Mucosa of rectum (tissue), 2 donors: ENCODE measurements around the gene CLEC4E.
"Not testable (repeated sequence)": the region's sequence is repeated elsewhere in the genome, so short reads cannot be mapped to it uniquely, and the experiment has no call there.

Experiments
- H3K27ac ChIP-seq, 2 donors: one replicate each; pipeline ENCODE4 v1.7.0; 2013; ENCODE audit warnings: inconsistent platforms in 2 of 2, low read depth in 2 of 2, low read length in 2 of 2
- H3K27me3 ChIP-seq, 2 donors: one replicate each; pipeline ENCODE4 v1.7.0; 2013; ENCODE audit warnings: low read length in 2 of 2; ENCODE audit not compliant: control insufficient read depth in 2 of 2, insufficient read depth in 2 of 2
- H3K36me3 ChIP-seq, 2 donors: one replicate each; pipeline ENCODE4 v1.7.0; 2013; ENCODE audit warnings: low read length in 2 of 2; ENCODE audit not compliant: control insufficient read depth in 2 of 2, insufficient read depth in 2 of 2
- H3K4me1 ChIP-seq, 2 donors: one replicate each; pipeline ENCODE4 v1.7.0; 2013; ENCODE audit warnings: low read length in 2 of 2, mild to moderate bottlenecking in 1 of 2; ENCODE audit not compliant: control insufficient read depth in 2 of 2, insufficient read depth in 2 of 2
- H3K4me3 ChIP-seq, 2 donors: one replicate each; pipeline ENCODE4 v1.7.0; 2013; ENCODE audit warnings: low read length in 2 of 2
- H3K9ac ChIP-seq, 2 donors: one replicate each; pipeline ENCODE4 v1.7.0; 2013; ENCODE audit warnings: low read length in 2 of 2, low read depth in 1 of 2, mild to moderate bottlenecking in 1 of 2
- H3K9me3 ChIP-seq, 2 donors: one replicate each; pipeline ENCODE4 v1.7.0; 2013; ENCODE audit warnings: low read length in 2 of 2; ENCODE audit not compliant: control insufficient read depth in 2 of 2
- donor health status: healthy.
- donor health status: Normal muscosa, but diverticular disease.

The CLEC4E gene

DNA sequence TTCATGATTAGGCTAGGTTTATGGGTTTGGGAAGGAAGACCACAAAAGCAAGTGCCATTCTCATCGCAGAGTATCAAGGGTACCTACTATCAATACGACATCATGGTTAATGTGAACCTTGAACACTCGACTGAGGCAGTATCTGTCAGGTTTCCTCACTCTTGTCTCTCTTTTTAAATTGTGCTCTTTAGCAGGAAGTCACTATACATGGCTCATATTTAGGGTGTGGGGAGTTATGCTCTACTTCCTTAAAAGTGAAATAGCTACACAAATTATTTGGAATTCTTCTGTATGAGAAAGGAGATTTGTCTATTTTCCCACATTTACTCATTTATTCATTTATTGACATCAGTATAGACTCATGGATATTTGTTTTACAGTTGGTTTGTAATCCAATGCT, 5.9 kb upstream of the CLEC4E start:
- H3K36me3 ChIP-seq, result no peaks in the 10 kb centered on the region
- H3K9me3 ChIP-seq, result no peaks in the 10 kb centered on the region
- H3K9ac ChIP-seq, result no peak overlapping the region
- H3K4me3 ChIP-seq, result no peak overlapping the region
- H3K27me3 ChIP-seq, result no peaks in the 10 kb centered on the region
- H3K27ac ChIP-seq, result no peak overlapping the region
- no peaks in the 10 kb centered on the region for H3K4me1 ChIP-seq

DNA sequence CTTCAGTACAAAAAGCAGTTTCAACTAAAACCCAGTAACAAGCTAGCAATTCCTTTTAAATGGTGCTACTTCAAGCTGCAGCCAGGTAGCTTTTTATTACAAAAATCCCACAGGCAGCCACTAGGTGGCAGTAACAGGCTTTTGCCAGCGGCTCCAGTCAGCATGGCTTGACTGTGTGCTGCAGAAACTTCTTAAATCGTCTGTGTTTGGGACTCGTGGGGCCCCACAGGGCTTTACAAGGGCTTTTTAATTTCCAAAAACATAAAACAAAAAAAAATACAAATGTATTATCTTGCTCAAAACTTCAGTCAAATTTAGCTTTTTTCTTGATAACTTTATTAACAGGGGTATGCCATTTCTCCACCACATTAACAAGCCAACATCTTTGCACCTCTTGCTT, 3.6 kb upstream of the CLEC4E start:
- no peaks in the 10 kb centered on the region for H3K36me3 ChIP-seq
- H3K9me3 ChIP-seq, result no peaks in the 10 kb centered on the region
- H3K4me1 ChIP-seq, result no peaks in the 10 kb centered on the region
- H3K4me3 ChIP-seq, result no peak overlapping the region
- no peaks in the 10 kb centered on the region for H3K27me3 ChIP-seq
- no peak overlapping the region for H3K27ac ChIP-seq
- no peak overlapping the region for H3K9ac ChIP-seq

DNA sequence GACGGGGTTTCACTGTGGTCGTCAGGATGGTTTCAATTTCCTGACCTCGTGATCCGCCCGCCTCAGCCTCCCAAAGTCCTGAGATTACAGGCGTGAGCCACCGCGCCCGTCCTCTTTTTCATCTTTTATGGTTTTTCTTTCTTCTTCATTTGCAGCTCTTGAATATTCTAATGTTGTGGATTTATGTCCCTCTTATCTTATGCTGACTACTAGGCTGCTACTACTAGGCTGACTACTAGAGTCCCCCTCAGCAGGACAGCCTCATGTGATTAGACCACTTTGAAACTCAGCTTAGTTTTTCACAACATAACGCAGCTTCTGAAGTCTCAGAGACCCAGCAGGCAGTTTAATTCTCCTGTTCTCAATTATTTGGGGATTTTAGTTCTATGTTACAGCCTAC, 857 bp upstream of the CLEC4E start:
- no peaks in the 10 kb centered on the region for H3K9me3 ChIP-seq
- no peak overlapping the region for H3K27ac ChIP-seq
- no peaks in the 10 kb centered on the region for H3K4me1 ChIP-seq
- H3K36me3 ChIP-seq, result no peaks in the 10 kb centered on the region
- H3K9ac ChIP-seq, result no peak overlapping the region
- no peak overlapping the region for H3K4me3 ChIP-seq
- H3K27me3 ChIP-seq, result no peaks in the 10 kb centered on the region

DNA sequence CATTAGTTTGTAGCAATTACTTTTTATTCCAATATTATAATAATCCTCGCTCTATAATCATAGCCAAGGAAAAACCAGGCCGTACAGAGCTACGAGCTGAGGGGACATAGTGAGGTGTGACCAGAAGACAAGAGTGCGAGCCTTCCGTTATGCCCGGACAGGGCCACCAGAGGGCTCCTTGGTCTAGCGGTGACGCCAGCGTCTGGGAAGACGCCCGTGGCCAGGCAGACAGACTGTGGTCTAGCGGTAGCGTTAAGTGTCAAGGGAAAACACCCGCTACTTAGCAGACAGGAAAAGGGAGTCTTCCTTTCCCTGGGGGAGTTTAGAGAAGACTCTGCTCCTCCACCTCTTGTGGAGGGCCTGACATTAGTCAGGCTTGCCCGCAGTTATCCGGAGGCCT, 2.9 kb downstream of the CLEC4E start:
- H3K36me3 ChIP-seq, H3K27ac ChIP-seq, H3K4me1 ChIP-seq, H3K9me3 ChIP-seq, H3K4me3 ChIP-seq, H3K27me3 ChIP-seq, H3K9ac ChIP-seq: not testable (repeated sequence)

GRCh38 chr12:8532045-8532444, 8.7 kb downstream of the CLEC4E start:
- H3K9ac ChIP-seq, result no peak overlapping the region
- H3K9me3 ChIP-seq, result no peaks in the 10 kb centered on the region
- H3K27me3 ChIP-seq, result no peaks in the 10 kb centered on the region
- no peaks in the 10 kb centered on the region for H3K4me1 ChIP-seq
- H3K4me3 ChIP-seq, result no peak overlapping the region
- no peaks in the 10 kb centered on the region for H3K36me3 ChIP-seq
- no peak overlapping the region for H3K27ac ChIP-seq

- Histone ChIP-seq H3K4me3 (no peak overlapping the region), H3K36me3 (no peaks in the 10 kb centered on the region), H3K27ac (no peak overlapping the region)
Measured at GRCh38 chr12:8527250-8528130, 13.2 kb downstream of the CLEC4E start.

DNA sequence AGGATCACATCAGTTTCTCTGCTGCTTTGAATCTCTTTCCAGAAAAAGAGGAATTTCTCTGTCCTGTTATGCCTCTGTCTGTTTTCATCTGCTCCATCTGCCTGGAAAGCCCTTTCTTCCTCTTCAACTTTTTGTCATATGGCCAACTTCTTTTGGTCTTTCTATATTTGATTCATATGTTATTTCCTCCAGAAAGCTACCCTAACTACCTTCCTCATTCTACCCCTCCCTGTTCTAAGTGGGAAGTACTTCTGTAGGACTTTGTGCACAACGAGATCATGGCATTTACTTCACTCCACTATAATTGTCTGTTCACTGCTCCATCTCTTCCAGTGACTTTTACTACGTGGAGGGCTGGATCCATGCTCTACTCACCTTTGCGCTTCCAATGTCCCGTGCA, 21.5 kb downstream of the CLEC4E start:
- no peaks in the 10 kb centered on the region for H3K36me3 ChIP-seq
- H3K4me3 ChIP-seq, result no peak overlapping the region
- no peak overlapping the region for H3K9ac ChIP-seq
- no peaks in the 10 kb centered on the region for H3K4me1 ChIP-seq
- H3K9me3 ChIP-seq, result no peaks in the 10 kb centered on the region
- no peak overlapping the region for H3K27ac ChIP-seq
- H3K27me3 ChIP-seq, result no peaks in the 10 kb centered on the region

More at GRCh38 chr12:8527250-8528130, 13.2 kb downstream of the CLEC4E start:
- Histone ChIP-seq H3K9ac (no peak overlapping the region), H3K4me1 (no peaks in the 10 kb centered on the region), H3K9me3 (no peaks in the 10 kb centered on the region), H3K27me3 (no peaks in the 10 kb centered on the region)

- H3K27me3 ChIP-seq, result no peaks in the 10 kb centered on the region
Measured at GRCh38 chr12:8517971-8518370, 22.7 kb downstream of the CLEC4E start.

DNA sequence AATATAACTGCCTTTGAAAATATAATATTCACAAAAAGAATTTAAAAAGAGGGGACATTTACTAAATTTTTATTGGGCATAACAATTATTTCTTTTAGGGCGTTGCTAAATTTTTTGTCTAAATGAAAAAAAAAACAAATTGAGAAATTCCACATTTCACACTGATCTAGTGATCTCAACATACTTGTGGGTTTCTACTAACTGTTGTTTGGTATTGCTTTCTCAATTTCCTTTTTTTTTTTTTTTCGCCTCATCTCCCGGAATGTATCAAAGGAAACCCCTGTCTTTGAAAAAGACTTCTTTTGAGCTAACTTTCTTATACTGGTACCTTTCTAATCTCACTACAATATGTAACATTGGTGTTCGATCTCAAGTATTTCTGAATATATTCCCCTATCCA, 27.4 kb downstream of the CLEC4E start, which contains the start of gene CLEC4D:
Gene CLEC4D, plus strand, starts transcription at position 248 of the 400 bp plus-strand sequence. CDS start 230 bp downstream, outside the sequence.
- Histone ChIP-seq H3K36me3 (no peaks in the 10 kb centered on the region), H3K27ac (no peak within 1 kb of the TSS), H3K27me3 (no peaks in the 10 kb centered on the region), H3K4me3 (no peak within 1 kb of the TSS), H3K4me1 (no peaks in the 10 kb centered on the region), H3K9me3 (no peaks in the 10 kb centered on the region), H3K9ac (no peak within 1 kb of the TSS)

More at GRCh38 chr12:8517971-8518370, 22.7 kb downstream of the CLEC4E start:
- H3K9ac ChIP-seq, result no peak overlapping the region
- no peaks in the 10 kb centered on the region for H3K9me3 ChIP-seq
- no peaks in the 10 kb centered on the region for H3K36me3 ChIP-seq
- H3K27ac ChIP-seq, result no peak overlapping the region
- no peak overlapping the region for H3K4me3 ChIP-seq
- no peaks in the 10 kb centered on the region for H3K4me1 ChIP-seq

DNA sequence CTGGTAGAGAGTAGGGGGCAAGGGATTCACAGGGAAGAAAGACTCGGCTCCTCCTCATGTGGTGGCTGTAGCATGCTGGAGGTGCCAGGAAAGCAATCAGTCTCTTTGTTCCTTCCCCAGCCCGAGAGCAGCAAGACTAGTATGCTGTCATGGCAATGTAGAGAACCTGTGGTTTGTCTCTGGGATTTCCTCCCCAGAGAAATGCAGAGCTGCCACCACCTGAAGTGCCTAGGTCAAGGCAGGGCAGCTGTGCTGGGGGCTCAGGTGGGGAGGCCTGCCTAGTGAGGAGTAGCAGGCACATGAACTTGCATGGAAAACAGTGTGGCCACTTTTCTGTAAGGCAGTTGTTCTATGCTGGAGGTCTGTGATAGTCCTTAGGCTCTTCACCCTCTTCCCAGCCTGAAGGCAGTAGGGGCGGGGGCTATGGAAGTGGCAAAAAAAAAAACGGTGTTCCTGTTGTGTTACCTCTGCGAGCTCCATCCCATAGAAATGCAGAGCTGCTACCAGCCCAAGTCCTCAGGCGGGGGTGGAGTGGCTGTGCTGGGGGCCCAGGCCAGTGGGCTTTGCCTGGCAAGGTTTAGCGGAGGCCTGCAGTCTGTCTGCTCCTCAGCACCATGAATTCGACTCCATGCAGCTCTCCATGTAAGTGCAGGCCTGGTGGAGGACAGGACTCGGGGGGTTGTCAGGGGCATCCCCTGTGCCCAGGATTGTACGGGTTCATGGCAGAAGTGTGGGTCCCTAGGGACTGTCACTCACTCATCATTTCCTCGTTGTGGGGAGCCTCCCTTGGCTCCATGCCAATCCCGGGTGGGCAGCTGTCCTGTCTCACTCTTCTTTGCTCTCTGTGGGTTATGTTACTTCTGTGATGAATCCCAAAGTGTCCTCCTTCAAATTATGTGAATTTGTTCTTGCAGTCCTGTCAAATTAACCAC, 31.5 kb downstream of the CLEC4E start:
- no peaks in the 10 kb centered on the region for H3K36me3 ChIP-seq
- no peaks in the 10 kb centered on the region for H3K27me3 ChIP-seq
- H3K9me3 ChIP-seq, result no peaks in the 10 kb centered on the region
- H3K4me3 ChIP-seq, result no peak overlapping the region
- H3K4me1 ChIP-seq, result no peaks in the 10 kb centered on the region
- no peak overlapping the region for H3K27ac ChIP-seq
- H3K9ac ChIP-seq, result no peak overlapping the region
